Caco-2 (cell line): ENCODE results near the gene RD3L. TPM values are rescaled to one million over a fixed set of nuclear protein-coding genes. Genes with fewer than 3 reads are reported as not detected.

Experiments
- BruUV-seq: library from RNA; stranded (reverse); fragments of 400-500 nt; replicated peaks from 2 replicates; lab custom pipeline; 2021; lab: Mats Ljungman, UMichigan
- CTCF ChIA-PET: fragments of 300-600 bp; sonication (Branson Sonifier 250); formaldehyde crosslinking; loops from one replicate; lab custom pipeline; 2022; ENCODE audit warnings: antibody characterized with exemption; lab: Charles Lee
- POLR2A ChIA-PET: fragments of 300-600 bp; sonication (Branson Sonifier 250); formaldehyde crosslinking; loops from one replicate; lab custom pipeline; 2022; ENCODE audit warnings: antibody characterized with exemption; lab: Charles Lee
- DNase-seq, 2 experiments: peaks; one replicate each; pipeline versions ENCODE4 v3.0.0 to v3.0.0-alpha.2; 2020 to 2022
- H3K27me3 ChIP-seq: replicated peaks from 2 replicates; pipeline ENCODE4 v1.6.0; 2011; ENCODE audit warnings: low read length; ENCODE audit not compliant: control insufficient read depth, insufficient read depth
- H3K36me3 ChIP-seq: 2 replicates; pipeline ENCODE4 v1.5.1; 2011; ENCODE audit warnings: low read length; ENCODE audit not compliant: control insufficient read depth, insufficient read depth
- H3K4me1 ChIP-seq: fragments of 250-450 bp; sonication (Bioruptor Pico); 2 replicates; pipeline ENCODE4 v1.5.1; 2020; ENCODE audit warnings: mild to moderate bottlenecking
- H3K4me3 ChIP-seq: 2 replicates; pipeline ENCODE4 v1.5.1; 2011; ENCODE audit warnings: low read depth, mild to moderate bottlenecking, control low read depth, low read length
- H3K9me3 ChIP-seq: fragments of 250-450 bp; sonication (Bioruptor Pico); 2 replicates; pipeline ENCODE4 v1.5.1; 2020; ENCODE audit warnings: mild to moderate bottlenecking, moderate library complexity
- H3K27ac Mint-ChIP-seq: one replicate; pipeline ENCODE4 v1.8.0; 2022; ENCODE audit warnings: mixed read lengths; ENCODE audit not compliant: unreplicated experiment
- H3K27me3 Mint-ChIP-seq: one replicate; pipeline ENCODE4 v1.8.0; 2022; ENCODE audit warnings: mixed read lengths; ENCODE audit not compliant: insufficient read depth, unreplicated experiment
- H3K36me3 Mint-ChIP-seq: one replicate; pipeline ENCODE4 v1.8.0; 2022; ENCODE audit warnings: mild to moderate bottlenecking, mixed read lengths; ENCODE audit not compliant: insufficient read depth, unreplicated experiment
- H3K4me1 Mint-ChIP-seq: one replicate; pipeline ENCODE4 v1.8.0; 2022; ENCODE audit warnings: low read depth, mixed read lengths; ENCODE audit not compliant: unreplicated experiment
- H3K4me3 Mint-ChIP-seq: one replicate; pipeline ENCODE4 v1.8.0; 2022; ENCODE audit warnings: mild to moderate bottlenecking, moderate library complexity, mixed read lengths; ENCODE audit not compliant: unreplicated experiment
- H3K9me3 Mint-ChIP-seq: one replicate; pipeline ENCODE4 v1.8.0; 2022; ENCODE audit warnings: mixed read lengths; ENCODE audit not compliant: unreplicated experiment
- intact Hi-C: fragments of 100-400 bp; cut with micrococcal nuclease; formaldehyde crosslinking; loops from one replicate; pipeline ENCODE4 v1.10.0; 2022; ENCODE audit not compliant: unreplicated experiment
- total RNA-seq: library from RNA; stranded (reverse); gene quantifications from 2 replicates; pipeline ENCODE4 v1.2.3, GENCODE V29; 2022
- TF ChIP-seq, protein P1 (sequence below), 2 experiments: fragments of 200-600 bp in 1 of 2; IDR thresholded peaks; 1 replicate in 1 of 2; 2 replicates in 1 of 2; pipeline versions ENCODE4 v1.5.1 to v1.8.0; 2011 to 2022; ENCODE audit warnings: antibody characterized with exemption in 1 of 2, control low read depth in 1 of 2, inconsistent platforms in 1 of 2, low read depth in 1 of 2, low read length in 1 of 2, mild to moderate bottlenecking in 1 of 2, moderate library complexity in 1 of 2; ENCODE audit not compliant: insufficient read depth in 1 of 2, severe bottlenecking in 1 of 2, unreplicated experiment in 1 of 2

The RD3L gene
- total RNA-seq, 1 experiment from 2014 or later = not detected

GRCh38 chr14:103899833-103900232, 42.5 kb downstream of the RD3L start:
- H3K9me3 Mint-ChIP-seq = peaks cover 11% of the 10 kb centered on the region
- intact Hi-C loops = no loop called here
- BruUV-seq = no TSS peak
- H3K4me1 ChIP-seq = no peaks in the 10 kb centered on the region
- DNase-seq = no peak
- H3K36me3 Mint-ChIP-seq = no peaks in the 10 kb centered on the region
- TF ChIP-seq, protein P1, sequence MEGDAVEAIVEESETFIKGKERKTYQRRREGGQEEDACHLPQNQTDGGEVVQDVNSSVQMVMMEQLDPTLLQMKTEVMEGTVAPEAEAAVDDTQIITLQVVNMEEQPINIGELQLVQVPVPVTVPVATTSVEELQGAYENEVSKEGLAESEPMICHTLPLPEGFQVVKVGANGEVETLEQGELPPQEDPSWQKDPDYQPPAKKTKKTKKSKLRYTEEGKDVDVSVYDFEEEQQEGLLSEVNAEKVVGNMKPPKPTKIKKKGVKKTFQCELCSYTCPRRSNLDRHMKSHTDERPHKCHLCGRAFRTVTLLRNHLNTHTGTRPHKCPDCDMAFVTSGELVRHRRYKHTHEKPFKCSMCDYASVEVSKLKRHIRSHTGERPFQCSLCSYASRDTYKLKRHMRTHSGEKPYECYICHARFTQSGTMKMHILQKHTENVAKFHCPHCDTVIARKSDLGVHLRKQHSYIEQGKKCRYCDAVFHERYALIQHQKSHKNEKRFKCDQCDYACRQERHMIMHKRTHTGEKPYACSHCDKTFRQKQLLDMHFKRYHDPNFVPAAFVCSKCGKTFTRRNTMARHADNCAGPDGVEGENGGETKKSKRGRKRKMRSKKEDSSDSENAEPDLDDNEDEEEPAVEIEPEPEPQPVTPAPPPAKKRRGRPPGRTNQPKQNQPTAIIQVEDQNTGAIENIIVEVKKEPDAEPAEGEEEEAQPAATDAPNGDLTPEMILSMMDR (IDR thresholded peaks at IDR 0.05; ENCODE audit: insufficient read depth in 1 of 2, low read depth in 1 of 2, low read length in 1 of 2, severe bottlenecking in 1 of 2, unreplicated experiment in 1 of 2) = no peak
- ChIA-PET POLR2A (no interaction called here), CTCF (interaction anchor here (0.6 to 1.3 kb wide), 3 partner anchors 20 to 1276 kb away, joined by 4 to 7 read pairs (median 5); no protein-coding TSS in a partner anchor)
- H3K4me3 ChIP-seq = no peak overlapping the region
- H3K36me3 ChIP-seq = no peaks in the 10 kb centered on the region
- H3K9me3 ChIP-seq = no peaks in the 10 kb centered on the region
- H3K4me1 Mint-ChIP-seq = no peaks in the 10 kb centered on the region
- no peak overlapping the region for H3K27ac Mint-ChIP-seq
- no peaks in the 10 kb centered on the region for H3K27me3 Mint-ChIP-seq
- H3K4me3 Mint-ChIP-seq = no peak overlapping the region
- H3K27me3 ChIP-seq = no peaks in the 10 kb centered on the region

DNA sequence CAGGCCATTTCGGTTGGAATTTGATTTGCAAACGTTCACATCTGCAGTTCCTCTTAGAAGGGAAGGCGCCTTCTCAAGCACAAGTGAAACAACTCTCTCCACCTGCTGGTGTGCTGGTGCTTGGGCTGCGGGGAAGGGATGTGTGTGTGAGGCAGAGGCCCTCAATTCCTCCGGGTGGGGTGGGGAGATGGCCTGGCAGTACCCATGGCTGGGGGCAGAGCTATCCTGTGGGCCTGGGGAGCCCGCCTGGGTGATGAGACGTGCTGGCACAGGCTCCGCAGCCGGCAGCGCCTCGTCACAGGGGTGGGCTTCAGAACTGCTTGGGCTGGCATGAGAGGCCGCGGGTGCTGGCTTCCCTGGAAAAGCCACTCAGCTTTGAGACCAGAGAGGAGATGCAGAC, 43.0 kb downstream of the RD3L start:
- intact Hi-C loops = no loop called here
- peaks cover 11% of the 10 kb centered on the region for H3K9me3 Mint-ChIP-seq
- no peak overlapping the region for H3K27ac Mint-ChIP-seq
- TF ChIP-seq, protein P1 (IDR thresholded peaks at IDR 0.05; ENCODE audit: insufficient read depth in 1 of 2, low read depth in 1 of 2, low read length in 1 of 2, severe bottlenecking in 1 of 2, unreplicated experiment in 1 of 2) = peak in 1 of 2 experiments; percentile 10
- DNase-seq = no peak
- CTCF ChIA-PET = interaction anchor here (0.6 to 1.3 kb wide), 2 partner anchors 21 to 91 kb away, joined by 4 to 7 read pairs; no protein-coding TSS in a partner anchor
- no peak overlapping the region for H3K4me3 ChIP-seq
- no peaks in the 10 kb centered on the region for H3K4me1 Mint-ChIP-seq
- no peaks in the 10 kb centered on the region for H3K9me3 ChIP-seq
- H3K36me3 ChIP-seq = no peaks in the 10 kb centered on the region
- no peaks in the 10 kb centered on the region for H3K27me3 ChIP-seq
- POLR2A ChIA-PET = no interaction called here
- H3K36me3 Mint-ChIP-seq = no peaks in the 10 kb centered on the region
- BruUV-seq = no TSS peak
- H3K4me3 Mint-ChIP-seq = no peak overlapping the region
- H3K27me3 Mint-ChIP-seq = no peaks in the 10 kb centered on the region
- no peaks in the 10 kb centered on the region for H3K4me1 ChIP-seq

GRCh38 chr14:103898711-103899110, 43.6 kb downstream of the RD3L start:
- CTCF ChIA-PET = no interaction called here
- no peak for DNase-seq
- H3K4me1 Mint-ChIP-seq = no peaks in the 10 kb centered on the region
- H3K27me3 Mint-ChIP-seq = no peaks in the 10 kb centered on the region
- TF ChIP-seq, protein P1 (IDR thresholded peaks at IDR 0.05; ENCODE audit: insufficient read depth in 1 of 2, low read depth in 1 of 2, low read length in 1 of 2, severe bottlenecking in 1 of 2, unreplicated experiment in 1 of 2) = no peak
- H3K36me3 Mint-ChIP-seq = no peaks in the 10 kb centered on the region
- Histone ChIP-seq H3K9me3 (no peaks in the 10 kb centered on the region), H3K36me3 (no peaks in the 10 kb centered on the region), H3K4me3 (no peak overlapping the region), H3K27me3 (no peaks in the 10 kb centered on the region), H3K4me1 (no peaks in the 10 kb centered on the region)
- POLR2A ChIA-PET = no interaction called here
- no peak overlapping the region for H3K4me3 Mint-ChIP-seq
- intact Hi-C loops = no loop called here
- no TSS peak for BruUV-seq
- H3K27ac Mint-ChIP-seq = no peak overlapping the region
- peaks cover 11% of the 10 kb centered on the region for H3K9me3 Mint-ChIP-seq
